DOHH2 (cell line): ENCODE measurements around the gene CIDEB.
A peak's percentile ranks its signal among the peaks of the same experiment; 100 is the strongest.

Experiments
- H3F3A ChIP-seq: fragments of 200-600 bp; sonication (generic), shearing (Covaris generic); 2 replicates; pipeline ENCODE4 v1.6.0; 2016; ENCODE audit warnings: antibody characterized with exemption, mild to moderate bottlenecking; ENCODE audit not compliant: control insufficient read depth, insufficient read depth
- H3K27ac ChIP-seq: fragments of 200-600 bp; sonication (generic); 2 replicates; pipeline ENCODE4 v1.5.1; 2014; ENCODE audit warnings: low read depth, mild to moderate bottlenecking, low read length, moderate library complexity
- H3K27me3 ChIP-seq: fragments of 200-600 bp; sonication (generic); 2 replicates; pipeline ENCODE4 v1.6.1; 2014; ENCODE audit warnings: mild to moderate bottlenecking, low read length, mixed read lengths; ENCODE audit not compliant: control insufficient read depth
- H3K36me3 ChIP-seq: fragments of 200-600 bp; sonication (generic); 2 replicates; pipeline ENCODE4 v1.6.1; 2014; ENCODE audit warnings: mild to moderate bottlenecking, low read length, moderate library complexity, mixed read lengths; ENCODE audit not compliant: control insufficient read depth
- H3K4me1 ChIP-seq: fragments of 200-600 bp; sonication (generic); 2 replicates; pipeline ENCODE4 v1.6.1; 2014; ENCODE audit warnings: mild to moderate bottlenecking, low read length, mixed read lengths; ENCODE audit not compliant: control insufficient read depth
- H3K4me2 ChIP-seq: fragments of 200-600 bp; sonication (generic); 2 replicates; pipeline ENCODE4 v1.6.0; 2014; ENCODE audit warnings: mild to moderate bottlenecking, low read length, moderate library complexity
- H3K4me3 ChIP-seq: fragments of 200-600 bp; sonication (generic); 2 replicates; pipeline ENCODE4 v1.5.1; 2014; ENCODE audit warnings: mild to moderate bottlenecking, low read length, mixed read lengths
- H3K79me2 ChIP-seq: fragments of 200-600 bp; sonication (generic); 2 replicates; pipeline ENCODE4 v1.6.1; 2014; ENCODE audit warnings: mild to moderate bottlenecking, low read length, mixed read lengths; ENCODE audit not compliant: control insufficient read depth
- H3K9me2 ChIP-seq: fragments of 200-600 bp; sonication (generic); replicated peaks from 2 replicates; pipeline ENCODE4 v1.6.1; 2014; ENCODE audit warnings: mild to moderate bottlenecking, low read length, mixed read lengths; ENCODE audit not compliant: control insufficient read depth
- H3K9me3 ChIP-seq: fragments of 200-600 bp; sonication (generic); 2 replicates; pipeline ENCODE4 v1.6.1; 2014; ENCODE audit warnings: antibody characterized with exemption, low read length, mixed read lengths; ENCODE audit not compliant: control insufficient read depth, insufficient read depth
- H4K20me1 ChIP-seq: fragments of 200-600 bp; sonication (generic); 2 replicates; pipeline ENCODE4 v1.6.0; 2014; ENCODE audit warnings: low read depth, mild to moderate bottlenecking, antibody characterized with exemption, low read length, moderate library complexity; ENCODE audit not compliant: control insufficient read depth, insufficient read depth
- CTCF ChIP-seq: fragments of 200-600 bp; sonication (generic); IDR thresholded peaks from one replicate; pipeline ENCODE4 v1.5.1; 2014; ENCODE audit warnings: antibody characterized with exemption, mild to moderate bottlenecking, low read depth, low read length; ENCODE audit not compliant: poor library complexity, severe bottlenecking
- EZH2phosphoT487 ChIP-seq: fragments of 200-600 bp; sonication (generic); IDR thresholded peaks from 2 replicates; pipeline ENCODE4 v1.6.1; 2017; ENCODE audit warnings: borderline replicate concordance, mild to moderate bottlenecking, antibody characterized with exemption, low read length, moderate library complexity, mixed read lengths

CIDEB gene

GRCh38 chr14:24281636-24282035 lies 26.1 kb downstream of the CIDEB start:
- Histone ChIP-seq H3K9me3 (no peaks in the 10 kb centered on the region), H3K4me1 (peaks cover 15% of the 10 kb centered on the region), H3K27me3 (no peaks in the 10 kb centered on the region), H3K4me3 (no peak overlapping the region), H3K27ac (no peak overlapping the region), H3K79me2 (no peaks in the 10 kb centered on the region), H3K9me2 (no peaks in the 10 kb centered on the region), H3F3A (no peaks in the 10 kb centered on the region), H3K4me2 (no peak overlapping the region), H4K20me1 (no peaks in the 10 kb centered on the region), H3K36me3 (no peaks in the 10 kb centered on the region)
- no peak for TF ChIP-seq CTCF
- no peak for TF ChIP-seq EZH2phosphoT487

GRCh38 chr14:24280797-24281460 lies 26.8 kb downstream of the CIDEB start:
- H3K4me2 ChIP-seq: no peak overlapping the region
- no peaks in the 10 kb centered on the region for H3K9me2 ChIP-seq
- no peak for TF ChIP-seq CTCF
- no peak for TF ChIP-seq EZH2phosphoT487
- no peak overlapping the region for H3K27ac ChIP-seq
- peaks cover 15% of the 10 kb centered on the region for H3K4me1 ChIP-seq
- no peak overlapping the region for H3K4me3 ChIP-seq
- H3K79me2 ChIP-seq: no peaks in the 10 kb centered on the region
- H3K27me3 ChIP-seq: no peaks in the 10 kb centered on the region
- H3K36me3 ChIP-seq: no peaks in the 10 kb centered on the region
- no peaks in the 10 kb centered on the region for H3K9me3 ChIP-seq
- H3F3A ChIP-seq: no peaks in the 10 kb centered on the region
- H4K20me1 ChIP-seq: no peaks in the 10 kb centered on the region

GRCh38 chr14:24279301-24280186 lies 28.2 kb downstream of the CIDEB start:
- peaks cover 19% of the 10 kb centered on the region for H3K4me1 ChIP-seq
- H3K4me3 ChIP-seq: no peak overlapping the region
- H3K27me3 ChIP-seq: no peaks in the 10 kb centered on the region
- H3K79me2 ChIP-seq: no peaks in the 10 kb centered on the region
- H3F3A ChIP-seq: no peaks in the 10 kb centered on the region
- H3K9me2 ChIP-seq: no peaks in the 10 kb centered on the region
- H3K36me3 ChIP-seq: no peaks in the 10 kb centered on the region
- TF ChIP-seq CTCF (peak; percentile 65), EZH2phosphoT487 (no peak)
- no peak overlapping the region for H3K27ac ChIP-seq
- H3K9me3 ChIP-seq: no peaks in the 10 kb centered on the region
- H4K20me1 ChIP-seq: no peaks in the 10 kb centered on the region
- peak overlapping the region; percentile 5; the same call in 1 of the 2 replicates for H3K4me2 ChIP-seq
